HG03159 (cell line): ENCODE measurements around the gene ABCA12.

Experiments used
- ATAC-seq: cut with Tn5 transposase; IDR thresholded peaks from one replicate; pipeline ENCODE4 v1.9.1; 2021; ENCODE audit warnings: mild to moderate bottlenecking, moderate library complexity; ENCODE audit not compliant: unreplicated experiment

Gene ABCA12

GRCh38 chr2:215049341-215049740 lies 89.1 kb downstream of the ABCA12 start:
- ATAC-seq, result no peak

- no peak for ATAC-seq
Observed at GRCh38 chr2:215038421-215038820, 100.0 kb downstream of the ABCA12 start.

GRCh38 chr2:215036314-215036713 lies 102.1 kb downstream of the ABCA12 start:
- no peak for ATAC-seq

- ATAC-seq, result no peak
Observed at GRCh38 chr2:215034154-215034553, 104.3 kb downstream of the ABCA12 start.

DNA sequence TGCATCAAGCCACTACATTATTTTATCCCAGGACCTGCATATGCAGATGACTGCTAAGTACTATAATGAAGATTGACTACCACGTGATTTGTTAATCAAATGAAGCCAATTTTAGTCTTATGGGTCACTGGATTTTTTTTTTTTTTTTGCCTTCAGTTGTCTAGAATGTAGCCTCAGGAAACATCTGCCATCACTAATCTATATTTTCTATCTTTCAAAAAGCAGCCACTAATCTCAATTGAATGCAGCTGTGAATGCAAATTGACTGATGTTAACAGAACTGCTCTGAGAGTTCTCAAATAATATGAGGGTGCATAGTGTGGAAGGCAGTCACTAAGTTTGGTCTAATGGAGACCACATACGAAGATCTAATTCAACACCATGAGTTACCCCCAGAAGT lies 106.3 kb downstream of the ABCA12 start:
- ATAC-seq, result no peak

- no peak for ATAC-seq
Observed at GRCh38 chr2:215031321-215031720, 107.1 kb downstream of the ABCA12 start.

- ATAC-seq, result no peak
Observed at GRCh38 chr2:215029936-215030335, 108.5 kb downstream of the ABCA12 start.

DNA sequence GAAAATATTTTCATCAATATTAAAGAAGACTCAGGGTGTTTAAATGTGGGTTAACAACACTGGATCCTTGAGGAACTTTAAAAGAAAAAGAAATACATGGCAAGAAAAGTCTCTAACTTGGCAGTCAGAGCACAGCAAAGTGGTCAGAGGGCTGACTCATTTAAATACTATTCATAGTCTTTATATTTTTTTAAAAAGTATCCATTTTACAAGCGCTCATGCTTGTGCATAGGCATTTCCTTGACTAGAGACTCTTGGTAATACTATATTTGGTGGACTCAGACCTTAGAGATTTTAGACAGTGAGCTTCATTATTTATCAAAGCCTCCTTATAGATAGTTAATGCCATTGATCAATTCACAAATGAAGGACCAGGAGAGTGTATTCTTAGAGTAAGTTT lies 110.2 kb downstream of the ABCA12 start:
- no peak for ATAC-seq

DNA sequence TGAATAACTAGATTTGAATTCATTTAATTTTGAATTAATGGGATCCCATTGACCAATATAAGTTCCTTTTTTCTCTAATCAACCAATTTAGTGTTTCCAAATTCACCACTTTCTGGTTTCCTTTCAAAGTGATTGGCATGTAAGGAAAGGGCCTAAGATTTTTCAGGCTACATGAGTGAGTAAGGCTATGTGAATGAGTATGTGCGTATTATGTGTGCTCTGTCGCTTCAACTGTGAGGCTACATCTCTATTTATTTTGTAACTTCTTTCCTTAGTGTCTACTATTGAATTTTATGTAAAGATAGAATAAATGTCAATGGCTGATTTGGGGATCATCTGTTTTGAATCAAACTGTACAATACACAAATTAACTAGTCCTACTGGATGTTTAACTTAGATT lies 110.6 kb downstream of the ABCA12 start:
- no peak for ATAC-seq

DNA sequence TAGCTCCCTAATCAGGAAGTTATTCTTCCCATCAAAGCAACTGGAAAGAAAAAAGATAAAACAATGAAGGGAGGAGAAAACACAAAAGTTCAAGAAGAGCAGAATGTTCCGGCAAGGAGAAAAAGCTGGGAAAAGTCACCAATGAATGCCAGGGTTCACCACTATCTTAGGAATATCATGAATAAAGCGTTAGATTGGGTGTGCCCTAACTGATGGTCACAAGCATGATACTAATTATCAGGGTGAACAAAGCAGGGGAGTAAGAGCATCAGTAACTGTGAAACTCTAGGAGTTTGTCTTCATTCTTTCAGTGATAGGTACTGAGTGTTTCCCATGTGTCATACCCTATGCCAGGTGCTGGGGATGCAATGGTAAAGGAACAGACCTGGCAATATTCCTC lies 115.5 kb downstream of the ABCA12 start:
- no peak for ATAC-seq

- no peak for ATAC-seq
Observed at GRCh38 chr2:215022418-215022817, 116.0 kb downstream of the ABCA12 start.

DNA sequence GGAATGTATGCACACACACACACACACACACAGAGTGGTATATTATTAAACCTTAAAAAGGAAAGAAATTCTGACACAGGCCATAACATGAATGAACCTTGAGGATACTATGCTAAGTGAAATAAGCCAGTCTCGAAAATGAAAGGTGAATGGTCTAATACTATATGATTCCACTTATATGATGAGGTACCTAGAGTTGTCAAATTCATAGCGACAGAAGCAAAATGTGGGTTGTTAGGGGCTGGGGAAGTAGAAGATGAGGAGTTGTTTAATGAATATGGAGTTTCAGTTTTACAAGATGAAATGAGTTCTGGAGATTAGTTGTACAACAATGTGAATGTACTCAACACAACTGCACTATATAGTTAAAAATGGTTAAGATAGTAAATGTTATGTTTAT lies 118.1 kb downstream of the ABCA12 start:
- no peak for ATAC-seq

GRCh38 chr2:215019521-215020145 lies 118.8 kb downstream of the ABCA12 start:
- ATAC-seq, result peak; percentile 52

- peak; percentile 41 for ATAC-seq
Observed at GRCh38 chr2:215019085-215019484, 119.3 kb downstream of the ABCA12 start.

GRCh38 chr2:215015421-215015820 lies 123.0 kb downstream of the ABCA12 start:
- no peak for ATAC-seq

GRCh38 chr2:215010390-215010789 lies 128.0 kb downstream of the ABCA12 start:
- ATAC-seq, result no peak

GRCh38 chr2:215003001-215003400 lies 135.4 kb downstream of the ABCA12 start:
- ATAC-seq, result no peak

GRCh38 chr2:215002500-215002899 lies 135.9 kb downstream of the ABCA12 start:
- peak; percentile 60 for ATAC-seq

- no peak for ATAC-seq
Observed at GRCh38 chr2:215000721-215001120, 137.7 kb downstream of the ABCA12 start.

- ATAC-seq, result peak; percentile 96
Observed at GRCh38 chr2:214995926-214996670, 142.3 kb downstream of the ABCA12 start.

GRCh38 chr2:214995409-214995808 lies 143.0 kb downstream of the ABCA12 start:
- ATAC-seq, result no peak

- ATAC-seq, result no peak
Observed at GRCh38 chr2:214992911-214993310, 145.5 kb downstream of the ABCA12 start.

- ATAC-seq, result no peak
Observed at GRCh38 chr2:214989187-214989586, 149.2 kb downstream of the ABCA12 start.
